Stimulated activated CD4-positive, alpha-beta T cell treated with anti-CD3 and anti-CD28 coated beads, TNF-alpha, amount 100 ng/mL, for 4 hours (primary cell): ENCODE measurements around the gene RND1.

Experiments used
- DNase-seq, 3 experiments: peaks; one replicate each; pipeline ENCODE4 v3.0.0-alpha.2; 2020; ENCODE audit warnings: low read depth in 3 of 3

The RND1 gene

DNA sequence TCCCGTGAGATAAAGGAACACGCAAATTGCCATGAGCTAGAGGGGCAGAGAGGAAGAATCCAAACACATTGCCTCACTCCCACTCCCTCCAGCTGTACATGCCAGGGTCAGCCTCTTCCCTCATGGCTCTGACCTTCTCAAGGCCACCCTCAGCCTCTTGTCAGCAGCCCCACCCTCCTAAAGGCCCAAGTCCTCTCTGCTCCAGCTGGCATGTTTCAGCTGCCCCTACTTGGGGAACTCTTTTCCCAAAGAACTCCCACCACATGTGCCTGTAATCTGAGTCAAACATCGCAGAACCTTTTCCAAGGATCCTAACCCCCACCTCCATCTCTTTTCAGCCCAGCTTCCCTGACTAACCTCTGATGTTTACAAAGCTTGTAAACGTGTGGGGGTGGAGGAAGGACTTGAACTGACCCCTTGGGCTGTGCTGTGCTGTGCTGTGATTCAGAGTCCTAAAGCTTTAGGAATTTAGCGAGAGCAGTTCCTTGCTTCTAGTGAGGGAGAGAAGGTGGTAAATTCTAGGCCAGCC lies 54.7 kb downstream of the RND1 start:
- no peak for DNase-seq

DNA sequence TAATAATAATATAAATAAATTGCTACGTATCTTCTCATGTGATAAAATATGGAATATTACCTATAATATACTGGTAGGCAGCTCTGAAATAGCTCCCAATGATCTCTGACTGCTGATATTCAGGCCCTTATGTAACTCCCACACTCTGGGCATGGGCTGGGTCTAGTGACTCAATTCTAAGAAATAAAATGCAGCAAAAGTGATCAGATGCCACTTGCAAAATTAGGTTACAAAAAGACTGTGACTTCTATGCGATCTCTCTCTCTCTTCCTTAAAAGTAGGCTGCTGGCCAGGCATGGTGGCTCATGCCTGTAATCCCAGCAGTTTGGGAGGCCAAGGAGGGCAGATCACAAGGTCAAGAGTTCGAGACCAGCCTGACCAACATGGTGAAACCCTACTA lies 57.7 kb downstream of the RND1 start:
- DNase-seq: no peak
